HEK293T (cell line): ENCODE results near the gene GDF2.

Source experiments
- CTCF ChIA-PET: fragments of 350-600 bp; formaldehyde crosslinking; extraction: SDS; loops from one replicate; lab custom pipeline; 2021; ENCODE audit warnings: antibody characterized with exemption, inconsistent platforms; lab: Yijun Ruan, JAX
- POLR2A ChIA-PET: fragments of 350-600 bp; formaldehyde crosslinking; extraction: SDS; loops from one replicate; lab custom pipeline; 2020; ENCODE audit warnings: antibody characterized with exemption, inconsistent platforms; lab: Yijun Ruan, JAX
- DNase-seq: peaks from one replicate; pipeline ENCODE4 v3.0.0; 2012; ENCODE audit warnings: mixed read lengths; ENCODE audit errors: extremely low spot score
- ARNT ChIP-seq: fragments of 450-650 bp; IDR thresholded peaks from 2 replicates; pipeline ENCODE4 v1.6.1; 2017; ENCODE audit warnings: mild to moderate bottlenecking
- BHLHE40 ChIP-seq: fragments of 450-650 bp; IDR thresholded peaks from 2 replicates; pipeline ENCODE4 v1.6.1; 2016; ENCODE audit warnings: mild to moderate bottlenecking, moderate library complexity, borderline replicate concordance
- CTBP1 ChIP-seq: fragments of 450-650 bp; IDR thresholded peaks from 2 replicates; pipeline ENCODE4 v1.6.1; 2016; ENCODE audit warnings: borderline replicate concordance
- ELF4 ChIP-seq: fragments of 450-650 bp; IDR thresholded peaks from 2 replicates; pipeline ENCODE4 v1.6.1; 2017; ENCODE audit warnings: antibody characterized with exemption
- FOXA1 ChIP-seq: fragments of 450-650 bp; IDR thresholded peaks from 2 replicates; pipeline ENCODE4 v1.6.1; 2016; ENCODE audit warnings: mild to moderate bottlenecking
- FOXK2 ChIP-seq: fragments of 450-650 bp; IDR thresholded peaks from 2 replicates; pipeline ENCODE4 v1.6.1; 2016; ENCODE audit warnings: mild to moderate bottlenecking
- FOXM1 ChIP-seq: fragments of 450-650 bp; IDR thresholded peaks from 2 replicates; pipeline ENCODE4 v1.6.1; 2017; ENCODE audit warnings: mild to moderate bottlenecking, borderline replicate concordance
- HDGF ChIP-seq: fragments of 450-650 bp; IDR thresholded peaks from 2 replicates; pipeline ENCODE4 v1.6.1; 2017; ENCODE audit warnings: antibody characterized with exemption, borderline replicate concordance
- L3MBTL2 ChIP-seq: fragments of 450-650 bp; conservative IDR thresholded peaks from 2 replicates; pipeline ENCODE4 v1.6.1; 2016; ENCODE audit warnings: mild to moderate bottlenecking
- LEF1 ChIP-seq: fragments of 450-650 bp; IDR thresholded peaks from 2 replicates; pipeline ENCODE4 v1.6.1; 2017; ENCODE audit warnings: mild to moderate bottlenecking, borderline replicate concordance
- NFRKB ChIP-seq: fragments of 450-650 bp; IDR thresholded peaks from 2 replicates; pipeline ENCODE4 v1.6.1; 2016; ENCODE audit warnings: mild to moderate bottlenecking, moderate library complexity
- SP1 ChIP-seq: fragments of 450-650 bp; IDR thresholded peaks from 2 replicates; pipeline ENCODE4 v1.6.1; 2017
- SUZ12 ChIP-seq: fragments of 450-650 bp; IDR thresholded peaks from 2 replicates; pipeline ENCODE4 v1.6.1; 2016; ENCODE audit warnings: mild to moderate bottlenecking
- TARDBP ChIP-seq: fragments of 450-650 bp; IDR thresholded peaks from 2 replicates; pipeline ENCODE4 v1.6.1; 2016
- ZNF384 ChIP-seq: fragments of 450-650 bp; IDR thresholded peaks from 2 replicates; pipeline ENCODE4 v1.6.1; 2016
- TF ChIP-seq, protein P1 (sequence below): fragments of 450-650 bp; IDR thresholded peaks from 2 replicates; pipeline ENCODE4 v1.6.1; 2016

GDF2 gene

DNA sequence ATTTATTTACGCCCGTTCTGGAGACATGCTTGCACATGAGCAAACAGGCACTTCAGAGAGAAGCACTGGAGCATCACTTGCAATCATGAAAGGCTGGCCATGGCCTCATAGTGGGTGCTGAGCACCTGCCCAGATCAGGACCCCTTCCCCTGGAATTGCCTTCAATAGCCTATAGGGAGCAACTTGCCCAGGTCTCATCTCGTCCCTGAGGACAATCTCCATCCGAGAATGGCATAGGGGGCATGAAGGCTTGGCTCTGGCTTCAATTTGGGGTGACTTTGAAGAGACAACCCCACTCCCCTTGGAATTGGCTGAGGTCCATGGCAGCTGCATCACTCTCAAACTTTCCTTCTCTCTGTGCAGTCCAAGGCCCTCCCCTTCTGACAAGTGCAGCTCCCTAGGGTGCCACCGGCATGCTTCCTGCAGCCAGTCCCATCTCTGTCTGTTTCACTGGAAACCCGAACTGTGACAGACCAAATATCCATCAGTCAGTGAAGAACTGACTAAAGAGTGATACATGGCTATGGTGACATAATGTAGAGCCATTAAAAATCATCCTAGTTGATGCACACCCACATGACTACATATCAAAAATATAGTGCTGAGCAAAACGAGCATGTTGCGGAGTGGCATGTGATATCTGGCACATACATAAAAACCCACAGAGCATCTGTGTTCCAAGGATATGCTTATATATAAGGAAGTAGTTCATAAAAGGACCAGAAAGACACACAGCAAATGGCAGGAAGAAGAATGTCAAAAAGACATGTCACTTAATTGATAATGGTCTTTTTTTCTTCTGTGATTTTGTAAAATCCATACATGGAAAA lies 12.4 kb downstream of the GDF2 start:
- no peak for DNase-seq
- CTCF ChIA-PET = no interaction called here
- TF ChIP-seq TARDBP (no peak), BHLHE40 (no peak), FOXM1 (no peak), SP1 (no peak), L3MBTL2 (no peak), FOXA1 (no peak)
- TF ChIP-seq, protein P1, sequence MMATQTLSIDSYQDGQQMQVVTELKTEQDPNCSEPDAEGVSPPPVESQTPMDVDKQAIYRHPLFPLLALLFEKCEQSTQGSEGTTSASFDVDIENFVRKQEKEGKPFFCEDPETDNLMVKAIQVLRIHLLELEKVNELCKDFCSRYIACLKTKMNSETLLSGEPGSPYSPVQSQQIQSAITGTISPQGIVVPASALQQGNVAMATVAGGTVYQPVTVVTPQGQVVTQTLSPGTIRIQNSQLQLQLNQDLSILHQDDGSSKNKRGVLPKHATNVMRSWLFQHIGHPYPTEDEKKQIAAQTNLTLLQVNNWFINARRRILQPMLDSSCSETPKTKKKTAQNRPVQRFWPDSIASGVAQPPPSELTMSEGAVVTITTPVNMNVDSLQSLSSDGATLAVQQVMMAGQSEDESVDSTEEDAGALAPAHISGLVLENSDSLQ = no peak
- POLR2A ChIA-PET = no interaction called here

DNA sequence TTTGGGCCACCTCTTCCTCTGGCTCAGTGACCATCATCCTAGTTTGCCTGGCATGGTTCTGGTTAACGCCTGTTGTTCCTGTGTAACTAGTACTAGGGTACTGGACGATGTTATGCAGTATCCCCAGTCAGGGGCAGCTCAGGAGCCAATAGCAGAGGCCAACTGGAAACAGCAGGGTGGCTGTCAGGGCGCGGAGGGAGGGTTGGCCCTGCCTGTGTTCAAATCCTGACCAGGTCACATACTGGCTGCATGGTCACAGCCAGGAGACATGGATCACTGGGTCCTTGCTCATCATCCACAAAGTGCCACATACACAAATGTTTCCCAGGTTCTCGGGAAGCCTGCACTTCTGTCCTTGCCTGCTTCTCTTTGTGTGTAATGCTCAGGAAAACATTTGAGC lies 13.7 kb downstream of the GDF2 start:
- ChIA-PET POLR2A (no interaction called here), CTCF (no interaction called here)
- no peak for DNase-seq
- no peak for TF ChIP-seq ELF4

DNA sequence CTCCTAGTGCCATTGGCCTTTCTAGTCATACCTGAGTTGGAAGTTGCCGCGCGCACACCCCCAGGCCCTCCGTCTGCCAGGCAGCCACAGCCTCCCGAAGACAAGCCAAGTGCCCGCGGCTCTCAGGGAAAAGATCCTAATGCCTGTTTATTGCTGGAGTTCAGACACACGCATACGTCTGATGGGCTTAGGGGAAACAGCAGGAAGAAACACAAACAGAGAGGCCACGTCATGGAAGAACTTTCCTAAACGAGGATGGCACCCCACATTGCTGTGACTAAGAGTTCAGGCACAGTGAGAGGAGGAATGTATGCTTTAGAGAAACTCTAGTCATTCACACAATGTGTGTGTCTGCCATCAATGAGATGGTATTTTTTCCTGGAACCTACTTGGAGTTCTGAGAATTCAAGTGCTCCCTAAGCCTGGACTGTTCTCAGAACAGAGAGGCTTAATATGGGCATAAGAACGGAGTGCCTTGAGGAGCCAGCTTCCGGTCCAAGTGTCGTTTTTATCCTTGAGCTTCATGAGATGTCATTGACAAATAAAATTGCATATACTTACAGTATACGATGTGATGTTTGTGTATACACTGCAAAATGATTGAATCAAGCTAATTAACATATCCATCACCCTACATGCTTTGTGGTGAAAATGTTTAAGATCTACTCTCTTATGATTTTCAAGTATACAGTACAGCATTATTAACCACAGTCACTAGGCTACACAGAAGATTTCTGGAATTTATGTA lies 14.3 kb downstream of the GDF2 start:
- no peak for DNase-seq
- TF ChIP-seq ELF4 (no peak), SUZ12 (no peak), SP1 (no peak)
- POLR2A ChIA-PET = no interaction called here
- CTCF ChIA-PET = no interaction called here

DNA sequence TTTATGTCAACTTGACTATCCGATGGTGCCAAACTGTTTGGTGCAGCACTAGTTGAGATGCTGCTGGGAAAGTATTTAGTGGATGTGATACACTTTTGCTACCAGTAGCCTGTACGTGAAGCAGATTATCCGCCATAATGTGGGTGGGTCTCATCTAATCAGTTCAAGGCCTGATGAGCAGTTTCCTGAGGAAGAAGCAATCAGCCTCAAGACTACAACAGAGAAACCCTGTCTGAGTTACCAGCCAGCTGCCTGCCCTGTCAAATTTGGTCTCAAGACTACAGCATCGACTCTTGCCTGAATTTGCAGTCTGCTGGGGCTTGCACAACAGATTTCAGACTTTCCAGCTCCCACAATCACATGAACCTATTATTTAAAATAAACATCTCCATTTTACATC lies 15.1 kb downstream of the GDF2 start:
- no peak for DNase-seq
- ChIA-PET CTCF (no interaction called here), POLR2A (no interaction called here)
- TF ChIP-seq HDGF = no peak
- TF ChIP-seq SUZ12 = no peak
- no peak for TF ChIP-seq CTBP1
- TF ChIP-seq, protein P1 = no peak
- TF ChIP-seq ELF4 = no peak
- no peak for TF ChIP-seq LEF1
- TF ChIP-seq FOXA1 = no peak
- no peak for TF ChIP-seq ARNT
- TF ChIP-seq ZNF384 = no peak
- TF ChIP-seq L3MBTL2 = no peak
- TF ChIP-seq BHLHE40 = no peak
- no peak for TF ChIP-seq SP1
- TF ChIP-seq TARDBP = no peak
- no peak for TF ChIP-seq FOXK2
- no peak for TF ChIP-seq FOXM1
- TF ChIP-seq NFRKB = no peak

DNA sequence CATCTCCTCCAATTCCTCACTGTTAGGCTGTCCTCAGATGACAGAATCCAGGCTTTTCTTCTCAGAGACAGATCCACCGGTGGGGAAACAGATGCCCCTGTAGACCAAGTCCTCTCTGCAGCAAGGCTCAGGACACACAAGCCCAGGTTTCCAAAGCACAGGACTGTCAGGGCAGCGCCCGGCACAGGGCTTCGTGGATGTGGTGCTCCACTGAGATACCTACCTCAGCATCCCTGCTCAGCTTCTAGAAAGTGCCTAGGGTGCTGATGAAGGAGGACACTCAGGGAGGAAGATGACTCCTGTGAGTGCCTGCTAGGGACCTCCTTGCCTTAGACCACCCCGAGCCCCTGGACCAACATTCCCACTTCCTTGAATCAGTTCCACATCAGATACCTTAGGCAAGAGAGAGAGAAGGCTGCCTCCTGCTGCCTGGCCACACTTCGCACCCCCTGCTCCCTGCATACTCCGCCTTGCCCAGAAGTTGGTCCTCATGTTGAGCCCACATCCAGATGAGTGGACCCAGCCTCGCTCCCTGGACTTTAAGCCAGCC lies 17.0 kb downstream of the GDF2 start:
- ChIA-PET CTCF (interaction anchor here (0.7 to 1.3 kb wide), 2 partner anchors 11 to 67 kb away, joined by 3 to 5 read pairs; no protein-coding TSS in a partner anchor), POLR2A (interaction anchor here (1.2 kb wide), 1 partner anchor 45 kb away, joined by 3 read pairs; the partner anchor contains the start of gene ZNF488)
- DNase-seq = no peak
- TF ChIP-seq FOXK2 = no peak
- TF ChIP-seq HDGF = no peak
- no peak for TF ChIP-seq ARNT
- TF ChIP-seq, protein P1 = no peak
- TF ChIP-seq NFRKB = no peak
- no peak for TF ChIP-seq SP1
- no peak for TF ChIP-seq LEF1
- no peak for TF ChIP-seq ELF4
- no peak for TF ChIP-seq FOXM1
- no peak for TF ChIP-seq FOXA1
- no peak for TF ChIP-seq BHLHE40
- TF ChIP-seq SUZ12 = no peak
- TF ChIP-seq ZNF384 = no peak
- no peak for TF ChIP-seq L3MBTL2
